Raji (cell line): ENCODE data around the gene PPP2R5C.

Source experiments
- POLR2A ChIP-seq: IDR thresholded peaks from 2 replicates; pipeline ENCODE4 v1.6.1; 2011; ENCODE audit warnings: low read depth, low read length, control low read depth; ENCODE audit not compliant: insufficient read depth

Gene PPP2R5C

GRCh38 chr14:101838476-101838875 lies 77.0 kb downstream of the PPP2R5C start:
- TF ChIP-seq POLR2A: no peak

- no peak for TF ChIP-seq POLR2A
Measured at GRCh38 chr14:101839236-101839635, 77.7 kb downstream of the PPP2R5C start.

- no peak for TF ChIP-seq POLR2A
Measured at GRCh38 chr14:101839661-101840060, 78.2 kb downstream of the PPP2R5C start.

- no peak for TF ChIP-seq POLR2A
Measured at GRCh38 chr14:101840649-101841369, 79.3 kb downstream of the PPP2R5C start.

- no peak for TF ChIP-seq POLR2A
Measured at GRCh38 chr14:101843038-101843437, 81.5 kb downstream of the PPP2R5C start.

GRCh38 chr14:101843665-101844064 lies 82.2 kb downstream of the PPP2R5C start:
- TF ChIP-seq POLR2A: no peak; the same call in 1 of the 2 replicates

- TF ChIP-seq POLR2A: no peak
Measured at GRCh38 chr14:101844219-101844618, 82.7 kb downstream of the PPP2R5C start.

- no peak for TF ChIP-seq POLR2A
Measured at GRCh38 chr14:101844751-101845150, 83.2 kb downstream of the PPP2R5C start.

GRCh38 chr14:101845496-101845895 lies 84.0 kb downstream of the PPP2R5C start:
- TF ChIP-seq POLR2A: peak; percentile 37; the same call in 1 of the 2 replicates

GRCh38 chr14:101845896-101846295 lies 84.4 kb downstream of the PPP2R5C start:
- TF ChIP-seq POLR2A: 0 out of 2 replicates have a peak, but pooled peaks have one; percentile 3

GRCh38 chr14:101849125-101849524 lies 87.6 kb downstream of the PPP2R5C start:
- peak; percentile 56 for TF ChIP-seq POLR2A

- TF ChIP-seq POLR2A: no peak
Measured at GRCh38 chr14:101849640-101850039, 88.1 kb downstream of the PPP2R5C start.

GRCh38 chr14:101851183-101851582 lies 89.7 kb downstream of the PPP2R5C start:
- no peak for TF ChIP-seq POLR2A

GRCh38 chr14:101851736-101852405 lies 90.4 kb downstream of the PPP2R5C start:
- TF ChIP-seq POLR2A: no peak

GRCh38 chr14:101852785-101853184 lies 91.3 kb downstream of the PPP2R5C start:
- no peak for TF ChIP-seq POLR2A

GRCh38 chr14:101853455-101854018 lies 92.0 kb downstream of the PPP2R5C start:
- no peak for TF ChIP-seq POLR2A
